ENCODE data around the gene SLC25A12. TPM values are rescaled to one million over a fixed set of nuclear protein-coding genes. Genes with fewer than 3 reads are reported as not detected.

SLC25A12 gene
- polyA plus RNA-seq, 1 donor from 2014 or later = 122 TPM

DNA sequence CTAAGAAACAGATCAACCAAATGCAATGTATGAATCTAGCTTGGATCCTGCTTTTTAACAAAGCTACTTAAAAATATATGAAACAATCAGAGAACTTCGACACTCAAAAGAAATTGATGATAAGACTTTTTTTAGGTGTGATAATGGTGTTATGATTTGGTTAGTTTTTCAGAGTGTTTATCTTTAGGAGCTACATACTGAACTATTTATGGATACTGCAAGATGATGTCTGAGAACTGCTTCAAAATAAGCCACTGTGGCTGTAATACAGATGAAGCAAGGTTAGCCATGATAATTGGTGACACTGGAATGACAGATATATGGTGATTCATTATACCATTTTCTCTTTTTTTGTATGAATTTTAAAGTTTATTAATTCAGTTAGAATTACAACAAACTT lies 14.2 kb downstream of the SLC25A12 start:
- Histone ChIP-seq H4K20me1 (ENCODE audit: insufficient read depth) (no peaks in the 10 kb centered on the region), H3K9ac (ENCODE audit: low read length) (no peak overlapping the region)

GRCh38 chr2:171878481-171878993 lies 15.5 kb downstream of the SLC25A12 start:
- Histone ChIP-seq H3K27ac (ENCODE audit: low read length) (no peak overlapping the region), H3K9me3 (ENCODE audit: low read length) (no peaks in the 10 kb centered on the region)
- TF ChIP-seq EP300 (conservative IDR thresholded peaks at IDR 0.05; ENCODE audit: poor library complexity, severe bottlenecking) (no peak), POLR2AphosphoS5 (IDR thresholded peaks at IDR 0.05) (no peak), RAD21 (conservative IDR thresholded peaks at IDR 0.05) (no peak), CTCF (IDR thresholded peaks at IDR 0.05; ENCODE audit: poor library complexity, severe bottlenecking) (no peak), TAF1 (IDR thresholded peaks at IDR 0.05; ENCODE audit: low read depth) (no peak), MXI1 (conservative IDR thresholded peaks at IDR 0.05; ENCODE audit: poor library complexity, severe bottlenecking) (no peak), EZH2 (IDR thresholded peaks at IDR 0.05; ENCODE audit: borderline replicate concordance, insufficient read depth, low read length, poor library complexity, severe bottlenecking) (no peak), SMC3 (conservative IDR thresholded peaks at IDR 0.05; ENCODE audit: poor library complexity) (no peak)
- TF ChIP-seq, protein P1, sequence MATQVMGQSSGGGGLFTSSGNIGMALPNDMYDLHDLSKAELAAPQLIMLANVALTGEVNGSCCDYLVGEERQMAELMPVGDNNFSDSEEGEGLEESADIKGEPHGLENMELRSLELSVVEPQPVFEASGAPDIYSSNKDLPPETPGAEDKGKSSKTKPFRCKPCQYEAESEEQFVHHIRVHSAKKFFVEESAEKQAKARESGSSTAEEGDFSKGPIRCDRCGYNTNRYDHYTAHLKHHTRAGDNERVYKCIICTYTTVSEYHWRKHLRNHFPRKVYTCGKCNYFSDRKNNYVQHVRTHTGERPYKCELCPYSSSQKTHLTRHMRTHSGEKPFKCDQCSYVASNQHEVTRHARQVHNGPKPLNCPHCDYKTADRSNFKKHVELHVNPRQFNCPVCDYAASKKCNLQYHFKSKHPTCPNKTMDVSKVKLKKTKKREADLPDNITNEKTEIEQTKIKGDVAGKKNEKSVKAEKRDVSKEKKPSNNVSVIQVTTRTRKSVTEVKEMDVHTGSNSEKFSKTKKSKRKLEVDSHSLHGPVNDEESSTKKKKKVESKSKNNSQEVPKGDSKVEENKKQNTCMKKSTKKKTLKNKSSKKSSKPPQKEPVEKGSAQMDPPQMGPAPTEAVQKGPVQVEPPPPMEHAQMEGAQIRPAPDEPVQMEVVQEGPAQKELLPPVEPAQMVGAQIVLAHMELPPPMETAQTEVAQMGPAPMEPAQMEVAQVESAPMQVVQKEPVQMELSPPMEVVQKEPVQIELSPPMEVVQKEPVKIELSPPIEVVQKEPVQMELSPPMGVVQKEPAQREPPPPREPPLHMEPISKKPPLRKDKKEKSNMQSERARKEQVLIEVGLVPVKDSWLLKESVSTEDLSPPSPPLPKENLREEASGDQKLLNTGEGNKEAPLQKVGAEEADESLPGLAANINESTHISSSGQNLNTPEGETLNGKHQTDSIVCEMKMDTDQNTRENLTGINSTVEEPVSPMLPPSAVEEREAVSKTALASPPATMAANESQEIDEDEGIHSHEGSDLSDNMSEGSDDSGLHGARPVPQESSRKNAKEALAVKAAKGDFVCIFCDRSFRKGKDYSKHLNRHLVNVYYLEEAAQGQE (IDR thresholded peaks at IDR 0.05; ENCODE audit: borderline replicate concordance) = no peak

More for the DNA sequence above, 14.2 kb downstream of the SLC25A12 start:
- H3K27me3 ChIP-seq (ENCODE audit: insufficient read depth, low read depth, low read length) = no peaks in the 10 kb centered on the region
- H3F3A ChIP-seq (ENCODE audit: insufficient read depth, low read length, poor library complexity, severe bottlenecking) = no peaks in the 10 kb centered on the region
- H3K4me3 ChIP-seq (ENCODE audit: low read length) = no peak overlapping the region
- no peak overlapping the region for H3K4me2 ChIP-seq (ENCODE audit: low read length)
- H3K9me3 ChIP-seq (ENCODE audit: low read length) = no peaks in the 10 kb centered on the region
- no peak for TF ChIP-seq TAF1 (IDR thresholded peaks at IDR 0.05; ENCODE audit: low read depth)
- no peaks in the 10 kb centered on the region for H3K9me2 ChIP-seq (ENCODE audit: insufficient read depth, low read length)
- H2AFZ ChIP-seq (ENCODE audit: low read depth, low read length) = no peak overlapping the region
- H3K36me3 ChIP-seq (ENCODE audit: insufficient read depth, low read length) = no peaks in the 10 kb centered on the region
- H3K79me2 ChIP-seq (replicated peaks; ENCODE audit: insufficient read depth, low read length) = peaks cover 12% of the 10 kb centered on the region
- H3K27ac ChIP-seq (ENCODE audit: low read length) = no peak overlapping the region

DNA sequence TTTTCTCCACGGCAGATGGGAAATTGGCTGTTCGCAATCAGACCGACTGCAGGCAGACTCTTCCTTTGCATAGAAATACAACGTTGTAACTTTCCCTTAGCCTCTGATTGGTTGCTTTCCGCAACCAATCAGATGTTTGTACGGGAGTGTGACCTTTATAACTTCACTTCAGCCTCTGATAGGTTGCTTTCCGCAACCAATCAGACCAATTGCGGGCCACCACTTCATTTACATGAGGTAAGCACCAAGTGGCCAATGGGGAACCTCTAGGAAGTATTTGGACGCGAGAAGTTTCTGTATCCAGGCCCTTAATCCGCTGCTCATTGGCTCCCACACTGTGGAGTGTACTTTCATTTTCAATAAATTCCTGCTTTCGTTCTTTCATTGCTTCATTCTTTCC lies 19.1 kb downstream of the SLC25A12 start:
- Histone ChIP-seq H3K79me2 (replicated peaks; ENCODE audit: insufficient read depth, low read length) (peaks cover 18% of the 10 kb centered on the region), H4K20me1 (ENCODE audit: insufficient read depth) (no peaks in the 10 kb centered on the region), H3K9me2 (ENCODE audit: insufficient read depth, low read length) (no peaks in the 10 kb centered on the region), H3F3A (ENCODE audit: insufficient read depth, low read length, poor library complexity, severe bottlenecking) (no peaks in the 10 kb centered on the region), H3K9ac (ENCODE audit: low read length) (no peak overlapping the region), H3K4me3 (ENCODE audit: low read length) (no peak overlapping the region), H3K36me3 (ENCODE audit: insufficient read depth, low read length) (no peaks in the 10 kb centered on the region), H3K4me2 (ENCODE audit: low read length) (no peak overlapping the region), H3K27ac (ENCODE audit: low read length) (no peak overlapping the region), H3K9me3 (ENCODE audit: low read length) (no peaks in the 10 kb centered on the region), H2AFZ (ENCODE audit: low read depth, low read length) (no peak overlapping the region), H3K27me3 (ENCODE audit: insufficient read depth, low read depth, low read length) (no peaks in the 10 kb centered on the region)
- TF ChIP-seq RAD21 (conservative IDR thresholded peaks at IDR 0.05) (no peak), MXI1 (conservative IDR thresholded peaks at IDR 0.05; ENCODE audit: poor library complexity, severe bottlenecking) (no peak), SMC3 (conservative IDR thresholded peaks at IDR 0.05; ENCODE audit: poor library complexity) (no peak), EP300 (conservative IDR thresholded peaks at IDR 0.05; ENCODE audit: poor library complexity, severe bottlenecking) (no peak), CTCF (IDR thresholded peaks at IDR 0.05; ENCODE audit: poor library complexity, severe bottlenecking) (no peak), TAF1 (IDR thresholded peaks at IDR 0.05; ENCODE audit: low read depth) (no peak), EZH2 (IDR thresholded peaks at IDR 0.05; ENCODE audit: borderline replicate concordance, insufficient read depth, low read length, poor library complexity, severe bottlenecking) (no peak), POLR2AphosphoS5 (IDR thresholded peaks at IDR 0.05) (no peak)
- TF ChIP-seq, protein P1 (IDR thresholded peaks at IDR 0.05; ENCODE audit: borderline replicate concordance) = no peak

More at GRCh38 chr2:171878481-171878993, 15.5 kb downstream of the SLC25A12 start:
- Histone ChIP-seq H2AFZ (ENCODE audit: low read depth, low read length) (no peak overlapping the region), H3K4me2 (ENCODE audit: low read length) (no peak overlapping the region), H3K9ac (ENCODE audit: low read length) (no peak overlapping the region), H3K27me3 (ENCODE audit: insufficient read depth, low read depth, low read length) (no peaks in the 10 kb centered on the region), H3K9me2 (ENCODE audit: insufficient read depth, low read length) (no peaks in the 10 kb centered on the region), H3K79me2 (replicated peaks; ENCODE audit: insufficient read depth, low read length) (peaks cover 18% of the 10 kb centered on the region), H4K20me1 (ENCODE audit: insufficient read depth) (no peaks in the 10 kb centered on the region), H3K4me3 (ENCODE audit: low read length) (no peak overlapping the region), H3K36me3 (ENCODE audit: insufficient read depth, low read length) (no peaks in the 10 kb centered on the region), H3F3A (ENCODE audit: insufficient read depth, low read length, poor library complexity, severe bottlenecking) (no peaks in the 10 kb centered on the region)

Data from neural cell (in vitro differentiated cells).